DND-41 (cell line): ENCODE data around the gene SPTAN1.
"Not testable (repeated sequence)": the region's sequence is repeated elsewhere in the genome, so short reads cannot be mapped to it uniquely, and the experiment has no call there.

ENCODE experiments used
- ATAC-seq: fragments of 200-7000 bp; cut with Tn5 transposase; 3 replicates; pipeline ENCODE4 v1.9.1; 2021; ENCODE audit warnings: low read depth; ENCODE audit not compliant: insufficient read depth
- DNase-seq: peaks from one replicate; pipeline ENCODE4 v3.0.0-alpha.2; 2020
- H2AFZ ChIP-seq: 2 replicates; pipeline ENCODE4 v1.6.0; 2012; ENCODE audit warnings: low read depth, low read length
- H3K27ac ChIP-seq: 2 replicates; pipeline ENCODE4 v1.5.1; 2012; ENCODE audit warnings: low read length, inconsistent platforms
- H3K27me3 ChIP-seq: fragments of 200-600 bp; sonication (generic); 2 replicates; pipeline ENCODE4 v1.6.0; 2012; ENCODE audit warnings: low read length, mild to moderate bottlenecking, inconsistent platforms; ENCODE audit not compliant: insufficient read depth, poor library complexity
- H3K36me3 ChIP-seq: 2 replicates; pipeline ENCODE4 v1.5.1; 2012; ENCODE audit warnings: low read length, inconsistent platforms; ENCODE audit not compliant: insufficient read depth
- H3K4me1 ChIP-seq: 2 replicates; pipeline ENCODE4 v1.5.1; 2012; ENCODE audit warnings: mild to moderate bottlenecking, low read length; ENCODE audit not compliant: insufficient read depth
- H3K4me2 ChIP-seq: 2 replicates; pipeline ENCODE4 v1.6.0; 2012; ENCODE audit warnings: mild to moderate bottlenecking, moderate library complexity, low read length, inconsistent platforms; ENCODE audit not compliant: insufficient read depth
- H3K4me3 ChIP-seq, 2 experiments: fragments of 200-600 bp in 1 of 2; shearing (Covaris generic) in 1 of 2; 2 replicates each; pipeline ENCODE4 v1.5.1; 2012 to 2016; ENCODE audit warnings: inconsistent platforms in 2 of 2, low read length in 2 of 2, mild to moderate bottlenecking in 2 of 2, low read depth in 1 of 2, moderate library complexity in 1 of 2
- H3K79me2 ChIP-seq: 2 replicates; pipeline ENCODE4 v1.6.0; 2012; ENCODE audit warnings: low read length, inconsistent platforms; ENCODE audit not compliant: insufficient read depth
- H3K9ac ChIP-seq: 2 replicates; pipeline ENCODE4 v1.6.0; 2012; ENCODE audit warnings: low read depth, mild to moderate bottlenecking, inconsistent platforms, low read length, moderate library complexity
- H3K9me3 ChIP-seq: 2 replicates; pipeline ENCODE4 v1.5.1; 2012; ENCODE audit warnings: low read length, moderate library complexity, mild to moderate bottlenecking, inconsistent platforms; ENCODE audit not compliant: insufficient read depth, severe bottlenecking
- H4K20me1 ChIP-seq: 2 replicates; pipeline ENCODE4 v1.6.0; 2012; ENCODE audit warnings: low read length; ENCODE audit not compliant: insufficient read depth
- CTCF ChIP-seq: IDR thresholded peaks from 2 replicates; pipeline ENCODE4 v1.5.1; 2012; ENCODE audit warnings: borderline replicate concordance, low read length, moderate library complexity, mild to moderate bottlenecking; ENCODE audit not compliant: poor library complexity, severe bottlenecking; ENCODE audit errors: extremely low read depth
- EZH2 ChIP-seq: IDR thresholded peaks from 3 replicates; pipeline ENCODE4 v1.6.1; 2012; ENCODE audit warnings: borderline replicate concordance, low read depth, mild to moderate bottlenecking, moderate library complexity, low read length, inconsistent platforms; ENCODE audit not compliant: severe bottlenecking

Gene SPTAN1

GRCh38 chr9:128643519-128644300, 91.3 kb downstream of the SPTAN1 start:
- no peak overlapping the region for H3K9ac ChIP-seq
- H4K20me1 ChIP-seq, result peaks cover 5% of the 10 kb centered on the region
- H3K27ac ChIP-seq, result no peak overlapping the region; the same call in 1 of the 2 replicates
- H3K4me2 ChIP-seq, result no peak overlapping the region
- no peaks in the 10 kb centered on the region for H3K9me3 ChIP-seq
- no peak for ATAC-seq
- H2AFZ ChIP-seq, result no peak overlapping the region
- DNase-seq, result no peak
- no peak for TF ChIP-seq CTCF
- TF ChIP-seq EZH2, result no peak
- H3K36me3 ChIP-seq, result peaks cover 28% of the 10 kb centered on the region
- H3K4me3 ChIP-seq, result no peak overlapping the region
- peaks cover 35% of the 10 kb centered on the region for H3K79me2 ChIP-seq
- H3K27me3 ChIP-seq, result no peaks in the 10 kb centered on the region
- H3K4me1 ChIP-seq, result no peaks in the 10 kb centered on the region

- TF ChIP-seq CTCF, result peak; percentile 46
- ATAC-seq (peak; percentile 88), DNase-seq (peak; percentile 59)
- H3K27me3 ChIP-seq, H3K4me1 ChIP-seq, H3K9ac ChIP-seq, H4K20me1 ChIP-seq, H3K4me3 ChIP-seq, H3K9me3 ChIP-seq, H3K4me2 ChIP-seq, H2AFZ ChIP-seq, H3K36me3 ChIP-seq, H3K27ac ChIP-seq: not testable (repeated sequence)
- H3K79me2 ChIP-seq, result peaks cover 32% of the 10 kb centered on the region
Observed at GRCh38 chr9:128648206-128648605, 95.8 kb downstream of the SPTAN1 start.

GRCh38 chr9:128651798-128652197, 99.4 kb downstream of the SPTAN1 start:
- peaks cover 39% of the 10 kb centered on the region for H3K79me2 ChIP-seq
- H3K9me3 ChIP-seq, result no peaks in the 10 kb centered on the region
- H3K4me2 ChIP-seq, result no peak overlapping the region
- ATAC-seq, result no peak
- H3K4me1 ChIP-seq, result peaks cover 19% of the 10 kb centered on the region
- TF ChIP-seq CTCF (no peak), EZH2 (no peak)
- no peak overlapping the region for H3K9ac ChIP-seq
- H3K36me3 ChIP-seq, result peaks cover 5% of the 10 kb centered on the region
- H4K20me1 ChIP-seq, result no peaks in the 10 kb centered on the region
- no peak overlapping the region for H2AFZ ChIP-seq
- H3K27ac ChIP-seq, result no peak overlapping the region
- DNase-seq, result no peak
- no peak overlapping the region for H3K4me3 ChIP-seq
- H3K27me3 ChIP-seq, result no peaks in the 10 kb centered on the region
